Stimulated activated CD4-positive, alpha-beta T cell treated with anti-CD3 and anti-CD28 coated beads, Interleukin-2, amount 100 ng/mL, for 24 hours (primary cell): ENCODE results near the gene PDIA2.
"Not testable (repeated sequence)": the region's sequence is repeated elsewhere in the genome, so short reads cannot be mapped to it uniquely, and the experiment has no call there.

ENCODE experiments used
- DNase-seq, 2 donors: peaks; one replicate each; pipeline ENCODE4 v3.0.0-alpha.2; 2020

The PDIA2 gene

GRCh38 chr16:264440-264951, 18.5 kb upstream of the PDIA2 start:
- no peak for DNase-seq

DNA sequence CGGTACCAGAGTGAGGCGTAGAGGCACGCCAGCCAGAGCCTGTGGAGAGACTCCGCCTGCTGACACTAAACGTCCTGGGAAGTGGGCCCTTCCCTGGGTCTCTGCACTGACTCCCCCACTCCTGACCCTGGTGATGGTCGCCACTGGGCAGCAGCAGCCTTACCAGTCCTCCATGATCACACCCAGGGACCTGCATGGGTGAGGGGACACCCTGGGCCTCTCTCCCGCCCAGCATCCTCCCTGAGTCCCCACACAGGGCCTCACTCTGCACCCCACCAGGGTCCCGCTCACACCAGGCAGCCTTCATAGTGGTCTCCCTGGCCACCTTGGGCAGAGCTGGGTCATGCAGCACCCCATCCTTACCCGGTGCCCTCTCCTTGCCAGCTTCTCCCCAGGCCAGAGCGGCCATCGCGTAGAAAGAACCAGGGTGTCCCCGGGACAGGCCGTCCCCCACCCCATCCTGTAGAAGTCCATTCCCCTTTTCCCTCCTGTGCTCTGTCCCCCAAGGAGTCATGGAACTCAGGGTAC, 17.9 kb upstream of the PDIA2 start:
- DNase-seq = no peak

DNA sequence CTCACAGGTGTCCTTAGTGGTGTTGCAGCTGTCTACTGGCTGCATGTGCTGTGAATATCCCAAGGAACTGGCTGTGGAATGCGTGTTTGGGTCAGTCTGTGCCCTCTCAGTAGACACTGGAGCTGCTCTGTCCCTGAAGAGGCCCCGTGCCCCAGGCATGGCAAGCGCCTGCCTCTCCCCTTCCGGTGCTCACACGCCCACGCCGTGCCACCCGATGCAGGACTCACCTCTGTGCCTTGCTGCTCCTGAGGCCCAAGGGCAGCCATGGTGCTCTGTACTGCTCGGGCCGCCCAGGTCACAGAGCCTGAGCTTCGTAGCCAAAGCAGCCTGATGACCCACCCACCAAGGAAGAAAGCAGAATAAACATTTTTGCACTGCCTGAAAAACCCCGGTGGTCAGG, 17.3 kb upstream of the PDIA2 start:
- DNase-seq = no peak

- DNase-seq = no peak
Observed at GRCh38 chr16:266258-267164, 16.5 kb upstream of the PDIA2 start.

DNA sequence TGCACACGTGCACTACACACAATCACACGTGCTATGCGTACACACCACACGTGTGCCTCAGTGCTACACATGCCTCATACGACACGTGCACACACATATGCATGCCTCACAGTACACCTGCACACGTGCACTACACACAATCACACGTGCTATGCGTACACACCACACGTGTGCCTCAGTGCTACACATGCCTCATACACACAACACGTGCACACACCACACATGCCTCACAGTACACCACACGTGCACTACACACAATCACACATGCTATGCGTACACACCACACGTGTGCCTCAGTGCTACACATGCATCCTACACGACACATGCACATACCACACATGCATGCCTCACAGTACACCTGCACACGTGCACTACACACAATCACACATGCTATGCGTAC, 15.4 kb upstream of the PDIA2 start:
- not testable (repeated sequence) for DNase-seq

- no peak for DNase-seq
Observed at GRCh38 chr16:268141-269053, 14.6 kb upstream of the PDIA2 start.

DNA sequence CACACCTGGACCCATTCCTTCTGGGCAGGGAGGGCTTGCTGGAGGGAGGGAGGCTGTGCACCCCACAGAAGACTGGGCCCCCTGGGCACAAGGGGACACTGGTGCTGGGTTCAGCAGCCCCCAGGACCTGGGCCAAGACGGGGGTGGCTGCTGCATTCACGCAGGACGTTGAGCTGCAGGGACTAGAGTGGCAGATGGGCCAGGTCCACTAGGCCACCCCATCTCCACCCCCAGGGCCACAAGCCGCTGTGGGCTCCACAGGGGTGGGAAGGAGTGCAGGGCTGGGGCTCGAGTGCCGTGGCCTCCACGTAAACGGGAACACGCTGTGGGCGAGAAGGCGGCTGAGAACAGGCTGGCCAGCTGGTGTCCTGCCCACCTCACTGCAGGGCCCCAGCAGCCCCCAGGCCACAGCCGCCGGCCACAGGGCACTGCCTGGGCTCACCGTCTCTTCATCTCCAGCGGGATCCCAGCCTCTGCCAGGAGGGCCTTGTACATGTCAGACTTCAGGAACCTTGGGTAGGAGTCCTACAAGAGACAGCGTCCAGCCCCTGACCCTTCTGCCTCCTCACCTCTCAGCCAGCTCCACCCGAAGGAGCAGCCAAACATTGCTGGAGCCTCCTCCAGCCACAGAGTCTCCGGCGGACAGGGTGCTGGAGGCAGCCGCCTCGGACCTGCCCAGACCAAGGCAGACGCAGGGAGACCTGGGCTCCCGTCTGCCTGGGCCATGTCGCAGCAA, 13.7 kb upstream of the PDIA2 start:
- no peak for DNase-seq

- DNase-seq = no peak
Observed at GRCh38 chr16:270381-271255, 12.3 kb upstream of the PDIA2 start.

DNA sequence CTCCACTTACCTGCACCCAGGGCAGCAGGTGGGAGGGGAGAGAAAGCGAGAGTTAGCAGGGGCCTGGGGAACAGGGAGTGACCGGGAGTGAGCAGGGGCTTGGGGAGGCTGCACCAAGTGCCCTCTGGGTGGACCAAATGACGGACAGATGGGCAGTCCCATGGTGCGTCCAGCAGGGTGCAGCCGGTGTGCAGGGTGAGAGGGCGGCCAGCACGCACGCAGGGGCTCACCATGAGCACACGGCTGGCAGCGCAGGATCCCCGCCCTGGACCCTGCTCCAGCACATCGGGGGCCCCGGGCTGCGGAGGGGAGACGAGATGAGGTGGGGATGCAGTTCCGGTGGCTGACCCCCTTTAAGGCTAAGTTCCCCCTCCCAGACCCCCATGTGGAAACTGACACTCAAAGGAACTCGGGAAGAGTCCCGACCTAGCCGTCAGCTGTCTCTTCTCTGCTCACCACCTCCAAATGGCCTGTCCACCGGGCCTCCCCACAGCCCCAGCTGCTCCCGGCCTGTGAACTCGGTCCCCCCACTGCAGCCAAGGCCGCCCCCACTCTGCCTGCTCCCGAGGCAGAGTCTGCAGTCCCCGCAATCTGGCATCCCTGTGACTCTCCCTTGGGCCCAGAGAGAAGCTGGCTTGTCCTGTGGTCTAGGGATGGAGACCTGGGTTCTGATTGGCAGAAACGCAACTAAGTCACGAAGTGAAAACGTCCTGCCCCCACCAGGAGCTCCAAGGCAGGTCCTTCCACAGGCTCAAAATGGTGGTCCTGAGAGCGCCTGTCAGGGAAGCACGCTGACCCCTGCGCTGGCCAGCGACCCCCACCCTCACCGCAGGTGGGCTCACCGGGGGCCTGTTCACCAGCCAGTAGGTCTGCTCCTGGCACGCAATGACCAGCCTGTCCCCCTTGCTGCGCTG, 10.1 kb upstream of the PDIA2 start:
- DNase-seq = no peak

GRCh38 chr16:273547-274421, 9.2 kb upstream of the PDIA2 start:
- DNase-seq = no peak

DNA sequence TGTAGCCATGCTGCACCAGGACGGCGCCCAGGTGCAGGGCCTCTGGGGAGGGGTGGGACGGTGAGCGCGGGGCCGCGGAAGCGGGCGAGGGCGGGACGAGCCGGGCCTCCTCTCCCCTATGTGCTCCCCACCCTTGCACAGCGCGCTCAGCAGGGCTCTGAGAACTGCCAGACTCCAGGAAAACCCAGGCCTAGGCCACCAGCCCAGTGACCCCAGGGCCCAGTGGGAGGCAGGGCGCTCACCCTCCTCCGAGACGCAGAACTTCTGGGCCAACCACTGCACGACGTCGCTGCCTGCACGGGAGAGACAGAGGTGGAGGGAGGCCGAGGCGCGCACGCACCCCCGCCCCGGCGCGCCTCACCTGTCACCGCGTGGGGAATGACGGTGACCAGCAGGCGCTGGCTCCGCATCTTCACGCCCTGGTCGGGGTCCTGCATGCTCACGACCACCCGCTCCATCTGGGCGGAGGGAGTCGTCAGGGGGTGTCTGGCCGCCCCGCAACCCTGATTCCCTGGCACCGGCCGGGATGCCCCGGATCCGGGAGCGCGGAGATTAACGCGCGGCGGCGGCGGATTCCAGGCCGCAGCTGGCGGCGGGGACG, 7.8 kb upstream of the PDIA2 start:
- peak in 1 of 2 donors; percentile 31 for DNase-seq

DNA sequence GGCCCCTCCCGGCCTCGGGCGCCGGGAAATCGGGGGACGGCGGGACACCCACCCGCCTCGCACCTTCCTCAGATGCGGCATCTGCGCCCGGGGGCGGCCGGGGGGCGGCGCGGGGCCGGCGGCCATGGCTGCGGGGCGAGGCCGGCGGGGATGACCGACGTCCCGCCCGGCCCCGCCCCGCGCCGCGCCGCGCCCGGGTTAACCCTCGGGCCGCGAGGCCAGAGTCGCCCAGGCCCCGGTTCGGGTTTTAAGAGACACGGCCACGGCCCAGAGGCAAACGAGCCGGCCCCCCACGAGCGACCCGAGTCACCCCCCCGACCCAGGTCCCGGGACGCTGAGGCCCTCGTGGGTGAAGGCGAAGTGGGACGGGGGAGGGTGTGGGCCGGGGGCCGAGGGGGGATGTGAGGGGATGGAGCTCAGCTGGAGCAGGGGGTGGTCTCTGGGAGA, 7.2 kb upstream of the PDIA2 start, which contains the start of gene RGS11:
Gene RGS11 (minus strand): TSS at position 159 of the 447 bp plus-strand sequence. CDS start 33 bp downstream, at position 126.
- no peak for DNase-seq

DNA sequence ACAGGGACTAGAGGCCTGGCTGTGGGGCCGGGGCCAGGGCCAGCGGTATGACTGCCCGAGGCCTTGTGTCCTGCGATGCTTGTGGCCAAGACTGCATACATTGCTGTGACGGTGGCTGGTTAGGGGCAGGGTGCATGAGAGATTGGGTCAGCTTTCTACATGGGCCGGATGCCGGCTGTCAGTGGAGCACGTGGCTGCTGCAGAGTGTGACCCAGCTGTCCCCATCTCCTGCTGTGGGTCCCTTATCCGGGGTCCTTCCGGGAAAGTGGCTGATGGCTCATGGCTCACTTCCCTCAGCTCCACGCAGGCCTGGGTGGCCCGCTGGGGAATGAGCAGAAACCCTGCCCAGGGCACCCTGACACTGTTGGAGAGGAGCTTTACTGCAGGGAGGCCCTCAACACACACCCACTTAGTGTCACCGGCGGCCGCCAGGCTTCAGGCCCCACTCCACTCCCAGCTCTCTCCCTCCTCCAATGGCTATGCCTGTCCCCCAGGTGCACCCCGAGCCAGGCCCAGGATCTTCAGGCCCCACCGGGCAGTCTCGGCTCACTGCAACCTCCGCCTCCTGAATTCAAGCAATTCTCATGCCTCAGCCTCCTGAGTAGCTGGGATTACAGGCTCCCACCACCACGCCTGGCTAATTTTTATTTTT, 6.4 kb upstream of the PDIA2 start:
- DNase-seq = no peak

DNA sequence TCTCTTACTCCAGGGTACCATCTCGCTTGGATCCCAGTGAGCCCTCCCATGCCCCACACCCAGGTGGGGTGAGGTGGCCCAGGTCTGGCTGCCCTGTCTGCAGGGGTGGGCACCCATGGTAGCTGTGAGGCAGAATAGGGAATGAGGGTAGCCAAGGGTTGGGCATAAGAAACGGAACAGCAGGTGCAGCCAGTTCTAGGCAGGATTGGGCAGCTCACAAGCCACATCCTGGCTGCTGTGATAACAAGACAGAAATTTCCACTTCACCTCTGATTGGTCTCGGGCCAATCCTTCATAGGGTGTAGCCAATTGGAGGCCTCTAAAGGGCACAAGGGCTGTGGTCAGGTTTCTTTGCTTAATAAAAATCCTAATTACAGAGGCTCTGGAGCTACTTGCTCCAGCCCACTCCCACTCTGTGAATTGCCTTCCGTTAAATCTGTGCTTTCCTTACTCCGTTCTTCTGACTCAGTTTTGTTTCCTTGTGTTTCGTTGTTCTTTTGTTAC, 4.0 kb upstream of the PDIA2 start:
- DNase-seq = peak in 1 of 2 donors; percentile 16

GRCh38 chr16:279531-279930, 3.4 kb upstream of the PDIA2 start:
- no peak for DNase-seq

DNA sequence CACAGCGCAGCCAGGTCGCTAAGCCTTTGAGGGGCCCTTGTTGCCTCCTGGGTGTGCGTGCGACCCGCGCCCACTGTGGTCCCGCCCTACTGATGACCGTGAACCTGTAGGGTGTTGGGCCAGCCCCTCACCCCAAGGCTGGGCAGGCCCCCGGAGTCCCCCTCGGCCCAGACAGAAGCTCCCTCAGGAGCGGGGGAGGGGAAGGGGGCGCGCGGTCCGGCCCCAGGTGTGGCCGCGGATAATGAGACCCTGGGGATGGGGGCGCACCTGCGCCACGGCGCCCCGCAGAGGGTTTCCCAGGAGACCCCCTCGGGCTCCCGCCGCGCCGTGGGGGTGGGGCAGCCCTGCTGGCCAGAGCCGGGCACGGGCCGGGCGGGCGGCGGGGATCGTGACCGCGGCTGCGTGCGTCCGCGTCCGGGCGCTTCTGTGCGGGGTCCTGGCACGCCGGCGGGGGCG, 2.9 kb upstream of the PDIA2 start:
- no peak for DNase-seq

DNA sequence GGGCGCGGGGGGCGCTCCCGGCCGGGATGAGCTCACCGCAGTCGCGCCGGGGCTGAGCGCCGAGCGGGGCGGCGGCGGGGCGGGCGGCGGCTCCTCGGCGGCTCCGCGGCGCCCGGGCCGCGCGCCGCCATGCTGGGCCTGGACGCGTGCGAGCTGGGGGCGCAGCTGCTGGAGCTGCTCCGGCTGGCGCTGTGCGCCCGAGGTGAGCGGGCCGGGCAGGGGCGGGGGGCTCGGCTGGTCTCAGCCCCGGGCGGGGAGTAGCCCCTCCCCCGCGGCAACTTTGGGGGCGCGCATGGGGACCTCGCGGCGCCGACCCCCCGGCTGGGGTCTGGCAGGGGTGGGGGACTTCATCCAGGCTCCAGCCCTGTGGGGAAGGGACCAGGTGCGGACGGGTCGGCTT, 2.4 kb upstream of the PDIA2 start, which contains the start of gene ARHGDIG:
Gene ARHGDIG (plus strand): TSS at position 40 of the 400 bp plus-strand sequence. CDS start 90 bp downstream, at position 130.
- DNase-seq = no peak
